ENCODE results near the gene DAZL.
"Not testable (repeated sequence)": the region's sequence is repeated elsewhere in the genome, so short reads cannot be mapped to it uniquely, and the experiment has no call there.

DAZL gene

GRCh38 chr3:16604887-16605602 lies at the start of gene DAZL:
TSS of gene DAZL (minus strand) at chr3:16605423. CDS start at chr3:16605205, 218 bp downstream.
- no peak for DNase-seq (ENCODE audit: low spot score)

- no peak for DNase-seq (ENCODE audit: low spot score)
Measured at GRCh38 chr3:16654976-16655375, 49.8 kb upstream of the DAZL start.

GRCh38 chr3:16653712-16654111 lies 48.5 kb upstream of the DAZL start:
- no peak for DNase-seq (ENCODE audit: low spot score)

- no peak for DNase-seq (ENCODE audit: low spot score)
Measured at GRCh38 chr3:16647668-16648067, 42.4 kb upstream of the DAZL start.

GRCh38 chr3:16639806-16640205 lies 34.6 kb upstream of the DAZL start:
- DNase-seq (ENCODE audit: low spot score) = no peak

GRCh38 chr3:16633948-16634347 lies 28.7 kb upstream of the DAZL start:
- DNase-seq (ENCODE audit: low spot score) = no peak

- DNase-seq (ENCODE audit: low spot score) = no peak
Measured at GRCh38 chr3:16632395-16632794, 27.2 kb upstream of the DAZL start.

- DNase-seq (ENCODE audit: low spot score) = no peak
Measured at GRCh38 chr3:16618721-16619120, 13.5 kb upstream of the DAZL start.

GRCh38 chr3:16617155-16617554 lies 11.9 kb upstream of the DAZL start:
- not testable (repeated sequence) for DNase-seq (ENCODE audit: low spot score)

GRCh38 chr3:16616083-16616482 lies 10.9 kb upstream of the DAZL start:
- no peak for DNase-seq (ENCODE audit: low spot score)

GRCh38 chr3:16614033-16615031 lies 9.1 kb upstream of the DAZL start:
- DNase-seq (ENCODE audit: low spot score) = no peak

- DNase-seq (ENCODE audit: low spot score) = no peak
Measured at GRCh38 chr3:16609927-16610580, 4.8 kb upstream of the DAZL start.

GRCh38 chr3:16608816-16609215 lies 3.6 kb upstream of the DAZL start:
- DNase-seq (ENCODE audit: low spot score) = no peak

- no peak for DNase-seq (ENCODE audit: low spot score)
Measured at GRCh38 chr3:16607718-16608117, 2.5 kb upstream of the DAZL start.

GRCh38 chr3:16606398-16606797 lies 1.2 kb upstream of the DAZL start:
- no peak for DNase-seq (ENCODE audit: low spot score)

GRCh38 chr3:16605966-16606365 lies 743 bp upstream of the DAZL start:
- no peak for DNase-seq (ENCODE audit: low spot score)

- DNase-seq (ENCODE audit: low spot score) = peak; percentile 26
Measured at GRCh38 chr3:16604433-16604832, 790 bp downstream of the DAZL start.

GRCh38 chr3:16601537-16602005 lies 3.7 kb downstream of the DAZL start:
- no peak for DNase-seq (ENCODE audit: low spot score)

GRCh38 chr3:16600780-16601536 lies 4.3 kb downstream of the DAZL start:
- DNase-seq (ENCODE audit: low spot score) = peak; percentile 54

- no peak for DNase-seq (ENCODE audit: low spot score)
Measured at GRCh38 chr3:16599694-16600093, 5.5 kb downstream of the DAZL start.

- no peak for DNase-seq (ENCODE audit: low spot score)
Measured at GRCh38 chr3:16596352-16597032, 8.7 kb downstream of the DAZL start.
